ENCODE data around the gene TMEM181.

- no peak for TF ChIP-seq CTCF (IDR thresholded peaks at IDR 0.05)
- TF ChIP-seq EZH2 (IDR thresholded peaks at IDR 0.05) = no peak
- TF ChIP-seq EZH2phosphoT487 (IDR thresholded peaks at IDR 0.05) = no peak
These were observed 42.9 kb upstream of the TMEM181 start for GRCh38 chr6:158517038-158517437.
